Measurements from ENCODE around the gene PIKFYVE.
"Not testable (repeated sequence)": the region's sequence is repeated elsewhere in the genome, so short reads cannot be mapped to it uniquely, and the experiment has no call there.

PIKFYVE gene

GRCh38 chr2:208304695-208305094, 38.6 kb downstream of the PIKFYVE start:
- no peak for DNase-seq (ENCODE audit: low read depth)

DNA sequence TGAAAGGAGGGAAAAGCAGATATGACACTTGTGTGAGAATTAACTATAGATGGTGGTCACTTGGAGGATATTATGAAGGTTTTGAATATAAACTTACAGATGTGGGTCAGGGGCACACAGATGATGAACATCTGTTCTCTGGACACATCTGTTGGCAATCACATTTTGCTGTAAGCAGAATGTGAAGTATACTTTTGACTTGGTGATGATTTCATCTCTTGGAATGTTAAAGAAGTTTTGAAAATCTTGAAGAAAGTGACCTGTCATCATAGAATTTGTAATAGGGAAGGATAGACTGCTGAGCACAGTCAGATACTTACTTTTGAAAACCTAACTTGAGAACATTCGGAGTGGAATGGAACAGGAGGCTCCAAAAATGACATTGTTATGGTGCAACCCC, 40.2 kb downstream of the PIKFYVE start:
- no peak for DNase-seq (ENCODE audit: low read depth)

DNA sequence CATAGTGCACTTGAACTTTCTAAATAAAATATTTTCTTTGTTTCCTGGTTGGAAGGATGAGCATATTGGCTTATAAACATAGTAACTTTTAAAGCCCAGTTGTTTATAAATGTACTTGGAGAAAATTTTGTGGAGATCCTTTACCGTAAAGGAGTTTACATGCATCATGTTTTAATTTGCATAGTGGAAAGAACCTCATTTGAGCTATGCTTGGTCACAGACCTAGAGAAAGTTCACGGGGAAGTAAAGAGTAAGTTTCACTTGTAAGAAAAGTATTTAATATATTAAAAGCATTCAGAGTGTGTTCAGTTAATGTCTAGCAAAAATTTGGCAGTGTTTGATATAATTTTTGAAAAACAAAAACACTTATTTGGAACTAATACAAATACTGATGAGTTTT, 45.3 kb downstream of the PIKFYVE start:
- no peak for DNase-seq (ENCODE audit: low read depth)

DNA sequence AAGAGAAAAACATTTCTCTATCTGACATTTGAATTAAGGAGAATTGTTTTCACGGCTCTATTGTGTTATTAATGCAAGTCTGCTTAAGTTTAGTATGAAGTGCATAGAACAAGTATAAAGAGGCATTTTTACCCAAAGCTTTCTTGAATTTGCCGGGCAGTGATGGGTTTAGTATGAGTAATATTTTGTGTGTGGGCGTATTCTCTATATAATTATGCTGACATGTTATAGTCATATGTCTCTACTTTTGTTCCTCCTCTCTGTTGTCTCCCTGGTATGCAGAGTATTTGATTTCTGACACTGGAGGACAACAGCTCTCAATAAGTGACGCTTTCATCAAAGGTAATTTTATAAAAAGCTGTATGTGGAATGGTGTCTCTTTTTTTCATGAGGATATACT, 45.9 kb downstream of the PIKFYVE start:
- DNase-seq (ENCODE audit: low read depth), result no peak

DNA sequence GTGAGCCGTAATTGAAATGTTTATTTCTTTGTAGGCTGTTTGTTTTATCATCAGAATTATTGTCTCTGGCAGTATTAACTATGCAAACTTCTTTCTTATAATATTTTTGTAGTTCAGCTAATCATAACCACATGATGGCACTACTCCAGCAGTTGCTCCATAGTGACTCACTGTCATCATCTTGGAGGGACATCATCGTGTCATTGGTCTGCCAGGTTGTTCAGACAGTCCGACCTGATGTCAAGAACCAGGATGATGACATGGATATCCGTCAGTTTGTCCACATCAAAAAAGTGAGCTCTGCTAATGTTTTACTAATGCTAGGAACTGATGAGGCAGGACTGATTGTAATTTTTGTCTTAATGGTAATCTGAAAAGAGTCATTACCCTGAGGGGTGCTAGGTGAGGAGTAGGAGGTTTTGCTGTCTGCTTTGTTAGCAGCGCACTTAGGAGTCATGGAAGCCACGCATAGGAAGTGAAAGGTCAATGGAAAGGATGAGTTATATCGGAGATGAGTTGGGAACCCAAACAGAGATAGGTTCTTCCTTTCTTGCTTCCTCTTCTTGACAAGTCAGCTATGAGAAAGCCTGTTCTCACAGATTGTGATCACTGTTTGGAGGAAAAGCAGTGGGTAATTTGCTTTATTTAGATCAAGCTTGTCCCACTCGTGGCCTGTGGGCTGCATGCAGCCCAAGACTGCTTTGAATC, 49.2 kb downstream of the PIKFYVE start:
- DNase-seq (ENCODE audit: low read depth), result no peak

- DNase-seq (ENCODE audit: low read depth), result no peak
Measured at GRCh38 chr2:208318127-208318526, 52.1 kb downstream of the PIKFYVE start.

DNA sequence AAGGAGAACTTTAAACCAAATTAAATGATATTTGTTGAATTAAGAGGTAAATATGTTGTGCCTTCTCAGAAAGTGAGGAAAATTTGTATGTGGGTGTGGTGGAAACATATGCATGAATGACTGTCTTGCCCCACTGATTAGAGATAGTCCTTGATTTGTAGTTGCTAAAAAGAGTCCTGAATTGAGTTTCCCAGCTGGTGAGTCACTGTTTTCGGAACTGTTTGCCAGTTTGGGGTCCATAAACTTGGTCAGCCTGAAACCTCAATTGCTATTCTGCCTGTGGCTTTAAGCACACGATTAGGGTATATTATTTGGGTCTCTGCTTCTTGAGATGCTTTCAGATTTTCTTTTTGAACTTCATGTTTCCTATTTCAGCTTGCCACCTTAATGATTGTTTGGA, 53.3 kb downstream of the PIKFYVE start:
- no peak for DNase-seq (ENCODE audit: low read depth)

DNA sequence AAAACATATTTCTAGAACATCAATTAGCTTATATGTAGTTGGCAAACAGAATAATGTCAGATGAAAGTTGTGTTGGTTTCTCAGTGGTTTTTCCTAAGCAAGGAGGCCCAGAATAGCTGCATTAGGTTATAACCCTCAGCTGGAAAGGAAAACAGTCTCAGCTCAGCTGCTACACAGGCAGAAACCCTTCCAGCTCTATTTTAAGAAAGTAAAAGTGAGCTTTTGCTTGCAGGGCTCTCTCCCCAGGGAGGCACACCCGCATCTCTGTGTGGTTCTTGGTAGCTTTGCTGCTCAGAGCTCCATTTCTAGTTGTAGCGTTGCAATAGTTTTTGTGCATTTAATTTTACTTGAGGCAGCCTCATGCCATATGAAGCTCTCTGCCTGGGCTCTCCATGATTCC, 54.6 kb downstream of the PIKFYVE start:
- DNase-seq (ENCODE audit: low read depth), result no peak

GRCh38 chr2:208326016-208326415, 60.0 kb downstream of the PIKFYVE start:
- DNase-seq (ENCODE audit: low read depth), result no peak

- no peak for DNase-seq (ENCODE audit: low read depth)
Measured at GRCh38 chr2:208329485-208329884, 63.4 kb downstream of the PIKFYVE start.

DNA sequence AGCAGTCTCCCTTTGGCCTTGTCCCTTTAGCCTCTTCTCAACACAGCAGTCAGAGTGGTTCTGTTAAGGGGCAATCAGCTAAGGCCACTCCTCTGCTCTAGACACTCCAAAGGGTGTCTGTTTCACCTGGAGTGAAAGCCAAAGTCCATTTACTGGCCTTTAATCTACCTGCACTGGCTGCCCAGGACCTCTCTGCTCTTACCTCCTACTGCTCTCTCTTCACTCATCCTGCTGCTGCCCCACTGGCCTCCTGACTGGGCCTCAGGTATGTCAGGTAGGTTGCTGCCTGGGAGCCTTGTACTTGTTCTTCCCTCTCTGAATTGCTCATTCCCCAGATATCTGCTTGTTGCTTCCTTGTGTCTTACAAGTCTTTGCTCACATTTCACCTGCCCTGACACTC, 68.2 kb downstream of the PIKFYVE start:
- no peak for DNase-seq (ENCODE audit: low read depth)

GRCh38 chr2:208346756-208347155, 80.7 kb downstream of the PIKFYVE start:
- DNase-seq (ENCODE audit: low read depth), result no peak

DNA sequence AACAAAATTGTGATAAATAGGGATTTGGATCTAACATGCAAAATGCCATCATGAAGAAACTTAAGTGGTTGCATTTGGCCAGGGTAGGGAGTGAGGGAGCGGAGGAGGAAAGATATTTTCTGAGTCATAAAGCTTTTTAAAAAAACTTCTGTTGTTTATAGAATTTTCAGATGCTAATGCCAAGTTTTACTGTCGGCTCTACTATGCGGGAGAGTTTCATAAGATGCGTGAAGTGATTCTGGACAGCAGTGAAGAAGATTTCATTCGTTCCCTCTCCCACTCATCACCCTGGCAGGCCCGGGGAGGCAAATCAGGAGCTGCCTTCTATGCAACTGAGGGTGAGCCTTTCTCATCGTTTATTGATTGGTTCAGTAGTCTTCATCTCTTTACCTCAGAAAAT, 84.6 kb downstream of the PIKFYVE start:
- DNase-seq (ENCODE audit: low read depth), result no peak

- DNase-seq (ENCODE audit: low read depth), result no peak
Measured at GRCh38 chr2:208352644-208353567, 86.9 kb downstream of the PIKFYVE start.

GRCh38 chr2:208354964-208355381, 88.9 kb downstream of the PIKFYVE start:
- no peak for DNase-seq (ENCODE audit: low read depth)

DNA sequence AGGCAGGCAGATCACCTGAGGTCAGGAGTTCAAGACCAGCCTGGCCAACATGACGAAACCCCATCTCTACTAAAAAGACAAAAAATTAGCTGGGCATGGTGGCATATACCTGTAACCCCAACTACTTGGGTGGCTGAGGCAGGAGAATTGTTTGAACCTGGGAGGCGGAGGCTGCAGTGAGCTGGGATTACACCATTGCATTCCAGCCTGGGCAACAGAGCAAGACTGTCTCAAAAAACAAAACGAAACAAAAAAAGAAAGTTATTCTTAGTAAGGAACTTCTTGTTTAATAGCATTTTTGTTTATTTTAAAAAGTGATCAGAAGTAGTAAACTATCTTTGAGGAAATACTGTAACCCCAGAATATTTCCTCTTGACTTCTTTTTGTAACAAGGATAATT, 90.4 kb downstream of the PIKFYVE start:
- not testable (repeated sequence) for DNase-seq (ENCODE audit: low read depth)

DNA sequence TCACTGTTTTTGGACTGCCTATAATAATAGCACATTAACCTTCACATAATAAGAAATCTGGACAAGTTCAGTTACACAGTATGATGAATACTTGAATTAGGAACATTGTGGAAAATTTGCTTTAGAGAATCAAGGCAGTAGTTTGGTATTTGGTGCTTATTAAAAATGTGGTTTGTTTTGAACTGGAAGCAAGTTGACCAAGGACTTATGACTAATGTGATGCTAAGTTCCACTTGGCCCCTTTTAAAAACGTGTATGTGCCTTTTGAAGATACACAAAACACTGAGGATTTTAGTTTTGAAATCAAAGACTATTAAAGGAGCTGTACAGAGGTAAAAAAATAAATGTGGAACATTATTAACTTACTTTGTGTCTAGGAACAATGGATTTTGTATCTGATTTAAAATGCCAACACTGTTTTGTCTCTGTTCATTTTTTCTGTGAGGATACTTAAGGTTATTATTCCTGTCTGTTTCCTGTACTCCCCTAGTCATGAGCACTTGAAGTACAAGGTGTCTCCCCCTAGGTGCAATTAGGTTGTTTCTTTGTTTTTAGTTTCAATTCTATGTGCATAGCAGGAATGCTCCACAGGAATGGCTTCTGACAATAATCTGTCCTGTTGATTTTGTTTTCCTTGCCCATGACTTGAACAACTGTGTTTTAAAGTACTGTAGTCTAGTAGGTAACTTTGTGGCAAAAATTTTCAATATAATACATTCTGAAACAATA, 91.0 kb downstream of the PIKFYVE start:
- no peak for DNase-seq (ENCODE audit: low read depth)

DNA sequence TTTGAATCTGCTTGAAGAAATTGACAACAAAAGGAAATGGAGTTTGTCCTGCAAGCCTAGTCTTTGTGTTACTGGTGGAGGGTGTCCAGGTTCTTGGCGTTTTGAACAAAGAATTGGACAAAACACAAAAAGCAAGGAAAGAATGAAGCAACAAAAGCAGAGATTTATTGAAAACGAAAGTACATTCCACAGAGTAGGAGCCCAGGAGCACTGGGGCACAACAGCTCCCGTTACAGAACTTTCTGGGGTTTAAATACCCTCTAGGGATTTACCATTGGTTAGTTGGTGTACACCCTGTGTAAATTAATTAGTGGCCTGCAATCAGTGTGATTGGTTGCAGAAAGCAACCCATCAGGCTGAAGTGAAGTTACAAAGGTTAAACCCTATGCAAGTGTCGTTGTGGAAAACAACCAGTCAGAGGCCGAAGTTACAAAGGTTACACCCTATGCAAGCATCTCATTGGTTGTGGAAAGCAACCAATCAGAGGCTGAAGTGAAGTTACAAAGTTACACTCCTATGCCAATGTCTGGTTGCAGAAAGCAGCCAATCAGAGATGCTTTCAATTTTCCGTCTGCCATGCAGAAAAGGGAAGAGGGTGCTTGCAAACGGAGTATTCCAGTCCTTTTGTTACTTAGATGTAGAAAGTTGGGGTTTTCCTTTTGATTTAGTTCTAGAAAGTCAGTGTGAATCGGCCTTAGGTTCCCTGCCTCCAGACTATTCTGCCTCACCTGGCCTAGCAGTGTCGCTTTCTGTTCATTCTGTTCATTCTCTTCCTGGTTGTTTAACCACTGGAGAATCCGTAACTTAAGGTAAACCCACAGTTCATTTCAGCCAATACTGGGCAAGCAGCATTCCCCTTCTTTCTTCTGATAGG, 92.9 kb downstream of the PIKFYVE start:
- DNase-seq (ENCODE audit: low read depth), result no peak

- no peak for DNase-seq (ENCODE audit: low read depth)
Measured at GRCh38 chr2:208359632-208359986, 93.6 kb downstream of the PIKFYVE start.

- DNase-seq (ENCODE audit: low read depth), result no peak
Measured at GRCh38 chr2:208360259-208361076, 94.4 kb downstream of the PIKFYVE start.

DNA sequence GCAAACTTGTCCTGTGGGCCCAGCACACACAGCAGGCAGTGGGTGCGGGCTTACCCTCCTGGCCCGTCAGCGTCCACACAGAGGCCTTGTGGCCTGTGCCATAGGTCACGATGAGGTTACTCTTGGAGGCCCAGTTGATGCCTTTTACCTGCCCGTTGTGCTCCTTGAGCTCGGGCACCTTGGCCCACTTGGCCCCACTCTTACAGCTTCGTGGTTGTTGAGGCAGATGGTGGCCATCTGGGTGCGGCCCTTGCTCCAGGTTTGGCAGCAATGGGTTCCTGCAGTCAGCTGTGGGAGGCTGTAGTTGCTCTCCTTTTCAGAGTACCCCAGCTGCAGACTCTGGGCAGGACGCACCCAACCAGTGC, 95.0 kb downstream of the PIKFYVE start:
- no peak for DNase-seq (ENCODE audit: low read depth)
